K562 (cell line): ENCODE measurements around the gene DPH5.

Source experiments
- HLTF ChIP-seq: fragments of 450-650 bp; IDR thresholded peaks from 2 replicates; pipeline ENCODE4 v1.6.1; 2016
- HNRNPL ChIP-seq: fragments of 200-400 bp; formaldehyde crosslinking; IDR thresholded peaks from 2 replicates; pipeline ENCODE4 v1.6.1; 2017; ENCODE audit warnings: low read depth, mild to moderate bottlenecking, low read length
- RAD21 ChIP-seq, 2 experiments: fragments of 250-450 bp in 1 of 2; fragments of 450-650 bp in 1 of 2; sonication (Bioruptor Pico) in 1 of 2; formaldehyde crosslinking in 1 of 2; IDR thresholded peaks in 1 of 2; conservative IDR thresholded peaks in 1 of 2; 2 replicates each; pipeline versions ENCODE4 v1.4.0 to v1.8.0; 2020 to 2022; ENCODE audit warnings: mild to moderate bottlenecking in 2 of 2, moderate library complexity in 1 of 2
- SRSF7 ChIP-seq: fragments of 200-400 bp; formaldehyde crosslinking; optimal IDR thresholded peaks from 2 replicates; pipeline ENCODE3; 2017; ENCODE audit warnings: mild to moderate bottlenecking, low read depth, low read length

GRCh38 chr1:100953960-100954730, 71.4 kb downstream of the DPH5 start:
- TF ChIP-seq RAD21 (CRISPR knock-in tag; conservative IDR thresholded peaks at IDR 0.05 in 1 of 2, IDR thresholded peaks at IDR 0.05 in 1 of 2) (no peak), HLTF (no peak), SRSF7 (no peak), HNRNPL (no peak)
